D721Med (cell line): ENCODE measurements around the gene MARCHF7.
"Not testable (repeated sequence)": the region's sequence is repeated elsewhere in the genome, so short reads cannot be mapped to it uniquely, and the experiment has no call there.

Experiments used
- DNase-seq: peaks from one replicate; pipeline ENCODE4 v3.0.0; 2011; ENCODE audit warnings: low spot score; ENCODE audit not compliant: insufficient read length
- FAIRE-seq: peaks from 2 replicates; lab custom pipeline; 2011; peaks lifted over from hg19 to GRCh38; lab: Jason Lieb, UNC
- CTCF ChIP-seq: IDR thresholded peaks from 2 replicates; pipeline ENCODE4 v1.5.1; 2012; ENCODE audit warnings: mild to moderate bottlenecking, control low read depth; ENCODE audit not compliant: insufficient read depth; ENCODE audit errors: missing control alignments

Gene MARCHF7

GRCh38 chr2:159720676-159721075 is 8.4 kb downstream of the MARCHF7 start:
- FAIRE-seq (no peak), DNase-seq (no peak)
- no peak for TF ChIP-seq CTCF

- TF ChIP-seq CTCF: no peak
- no peak for DNase-seq
- no peak for FAIRE-seq
Observed at GRCh38 chr2:159722580-159722979, 10.3 kb downstream of the MARCHF7 start.

- FAIRE-seq, DNase-seq: not testable (repeated sequence)
Observed at GRCh38 chr2:159724795-159725572, 12.7 kb downstream of the MARCHF7 start.

GRCh38 chr2:159725713-159726112 is 13.4 kb downstream of the MARCHF7 start:
- no peak for TF ChIP-seq CTCF
- FAIRE-seq (no peak), DNase-seq (no peak)

- no peak for TF ChIP-seq CTCF
- no peak for DNase-seq
- FAIRE-seq: no peak
Observed at GRCh38 chr2:159728629-159729028, 16.3 kb downstream of the MARCHF7 start.

GRCh38 chr2:159735648-159736047 is 23.3 kb downstream of the MARCHF7 start:
- TF ChIP-seq CTCF: no peak
- FAIRE-seq: no peak
- no peak for DNase-seq

- DNase-seq (no peak), FAIRE-seq (no peak)
- TF ChIP-seq CTCF: no peak
Observed at GRCh38 chr2:159736048-159736447, 23.7 kb downstream of the MARCHF7 start.
